Measurements from ENCODE around the gene SNX33.

DNA sequence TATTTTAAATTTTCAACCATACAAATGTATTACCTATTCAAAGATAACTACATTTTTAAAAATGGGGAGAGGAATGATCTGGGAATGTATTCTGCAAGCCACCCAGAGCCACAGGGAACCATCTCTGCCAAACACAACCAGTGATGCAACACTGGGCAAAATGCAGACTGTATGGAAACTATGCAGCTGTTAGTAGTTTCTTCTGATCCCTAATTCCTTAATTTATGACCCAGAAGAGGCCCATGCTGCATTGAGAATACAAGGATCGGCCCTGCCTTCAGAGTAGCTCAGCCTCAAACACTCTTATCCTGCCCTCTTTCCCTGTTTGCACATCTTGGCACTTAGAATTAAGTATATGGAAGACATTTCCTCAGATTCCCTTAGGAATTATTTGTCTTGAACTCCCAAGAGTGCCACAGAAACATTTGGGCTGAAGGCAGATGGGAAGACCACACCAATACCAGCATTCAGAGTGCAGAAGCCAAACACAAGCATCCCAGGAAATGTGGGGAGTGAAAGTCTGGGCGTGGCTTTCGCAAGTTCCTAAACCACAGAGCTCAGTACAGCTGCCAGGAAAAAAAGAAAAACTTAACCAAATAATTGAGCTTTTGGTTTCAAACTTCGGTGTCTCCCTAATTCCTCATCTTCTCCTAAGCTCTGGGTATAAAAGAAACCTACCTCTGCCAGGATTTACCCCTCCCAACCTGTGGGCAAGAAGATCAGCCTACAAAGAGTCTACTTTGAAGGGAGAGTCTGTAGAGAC, 27.5 kb upstream of the SNX33 start:
- TF ChIP-seq EZH2 (IDR thresholded peaks at IDR 0.05; ENCODE audit: insufficient read depth, poor library complexity, severe bottlenecking), result no peak
- no peak for TF ChIP-seq EZH2phosphoT487 (IDR thresholded peaks at IDR 0.05; ENCODE audit: insufficient read depth, low read depth)

Data from GM23248 (cell line).